ENCODE data around the gene LRRC71.

DNA sequence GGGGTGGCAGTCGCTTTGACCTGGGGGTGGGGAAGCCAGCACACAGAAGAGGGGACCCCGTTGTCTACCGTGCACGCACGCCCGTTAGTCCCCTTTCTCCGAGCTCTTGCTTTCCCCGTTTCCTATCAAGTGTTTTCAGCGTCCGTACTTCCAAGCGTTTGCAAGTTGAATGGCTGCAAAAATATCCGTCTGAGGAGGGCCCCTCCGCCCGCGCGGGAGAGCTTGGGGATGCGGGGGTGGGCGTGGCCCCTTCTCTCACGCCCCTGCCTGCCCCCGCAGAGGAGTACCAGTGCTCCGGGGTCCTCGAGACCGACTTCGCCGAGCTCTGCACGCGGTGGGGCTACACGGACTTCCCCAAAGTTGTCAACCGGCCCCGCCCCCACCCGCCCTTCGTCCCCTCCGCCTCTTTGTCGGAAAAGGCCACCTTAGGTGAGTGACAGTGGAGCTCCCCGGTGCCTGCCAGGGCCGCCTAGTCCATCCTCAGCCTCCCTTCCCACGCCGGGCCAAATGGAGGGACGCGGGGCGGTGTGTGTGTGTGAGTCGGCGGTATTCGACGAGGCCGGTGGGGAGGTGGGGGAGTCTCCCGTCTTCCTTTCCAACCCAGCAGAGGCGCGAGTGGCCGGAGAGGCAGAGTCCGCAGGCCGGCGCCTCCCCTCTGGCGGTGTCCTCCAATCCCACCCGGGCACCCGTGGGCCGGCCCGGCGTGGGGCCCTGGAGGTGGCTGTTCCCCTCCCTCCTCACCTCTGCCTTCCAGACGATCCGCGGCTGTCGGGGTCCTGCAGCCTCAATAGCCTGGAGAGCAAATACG is 3.4 kb downstream of the LRRC71 start:
- TF ChIP-seq CTCF (IDR thresholded peaks at IDR 0.05; ENCODE audit: low read depth, low read length) = no peak
- TF ChIP-seq MYC (IDR thresholded peaks at IDR 0.05; ENCODE audit: low read depth, low read length) = no peak
- TF ChIP-seq, protein P1, sequence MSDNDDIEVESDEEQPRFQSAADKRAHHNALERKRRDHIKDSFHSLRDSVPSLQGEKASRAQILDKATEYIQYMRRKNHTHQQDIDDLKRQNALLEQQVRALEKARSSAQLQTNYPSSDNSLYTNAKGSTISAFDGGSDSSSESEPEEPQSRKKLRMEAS (IDR thresholded peaks at IDR 0.05; ENCODE audit: low read depth, low read length) = no peak
- TF ChIP-seq POLR2A (IDR thresholded peaks at IDR 0.05; ENCODE audit: extremely low read depth, insufficient read length) = no peak
